ENCODE results near the gene FDXR.

Gene FDXR

DNA sequence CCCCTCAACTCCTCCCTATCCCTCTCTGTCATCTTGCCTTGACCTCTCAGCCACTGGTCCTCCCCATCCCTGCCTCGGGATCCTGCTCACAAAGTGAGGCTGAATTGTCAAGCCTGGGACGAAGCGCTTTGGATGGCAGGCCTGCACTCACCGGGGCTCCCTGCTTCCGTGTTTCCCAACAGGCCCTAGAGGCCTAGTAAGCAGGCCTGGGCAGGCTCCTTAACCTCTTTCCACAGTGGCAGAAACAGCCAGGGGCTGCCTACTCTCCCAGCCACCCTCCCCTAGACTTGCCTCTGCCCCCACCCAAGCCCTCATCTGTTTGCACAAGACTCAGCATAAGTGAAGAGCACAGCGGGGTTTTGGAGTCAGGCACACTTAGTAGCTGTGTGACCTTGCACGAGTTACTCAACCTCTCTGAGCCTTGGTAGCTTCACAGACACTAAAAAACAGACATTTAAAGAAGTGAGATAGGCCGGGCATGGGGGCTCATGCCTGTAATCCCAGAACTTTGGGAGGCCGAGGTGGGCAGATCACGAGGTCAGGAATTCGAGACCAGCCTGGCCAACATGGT, 25.7 kb upstream of the FDXR start:
- DNase-seq, result no peak

GRCh38 chr17:74893936-74894671, 21.3 kb upstream of the FDXR start:
- DNase-seq, result no peak

- DNase-seq, result no peak
Observed at GRCh38 chr17:74892974-74893911, 20.4 kb upstream of the FDXR start, which contains the start of gene FADS6. Gene FADS6, minus strand, starts transcription at chr17:74893633. Its CDS starts 38 bp downstream, at chr17:74893595.

DNA sequence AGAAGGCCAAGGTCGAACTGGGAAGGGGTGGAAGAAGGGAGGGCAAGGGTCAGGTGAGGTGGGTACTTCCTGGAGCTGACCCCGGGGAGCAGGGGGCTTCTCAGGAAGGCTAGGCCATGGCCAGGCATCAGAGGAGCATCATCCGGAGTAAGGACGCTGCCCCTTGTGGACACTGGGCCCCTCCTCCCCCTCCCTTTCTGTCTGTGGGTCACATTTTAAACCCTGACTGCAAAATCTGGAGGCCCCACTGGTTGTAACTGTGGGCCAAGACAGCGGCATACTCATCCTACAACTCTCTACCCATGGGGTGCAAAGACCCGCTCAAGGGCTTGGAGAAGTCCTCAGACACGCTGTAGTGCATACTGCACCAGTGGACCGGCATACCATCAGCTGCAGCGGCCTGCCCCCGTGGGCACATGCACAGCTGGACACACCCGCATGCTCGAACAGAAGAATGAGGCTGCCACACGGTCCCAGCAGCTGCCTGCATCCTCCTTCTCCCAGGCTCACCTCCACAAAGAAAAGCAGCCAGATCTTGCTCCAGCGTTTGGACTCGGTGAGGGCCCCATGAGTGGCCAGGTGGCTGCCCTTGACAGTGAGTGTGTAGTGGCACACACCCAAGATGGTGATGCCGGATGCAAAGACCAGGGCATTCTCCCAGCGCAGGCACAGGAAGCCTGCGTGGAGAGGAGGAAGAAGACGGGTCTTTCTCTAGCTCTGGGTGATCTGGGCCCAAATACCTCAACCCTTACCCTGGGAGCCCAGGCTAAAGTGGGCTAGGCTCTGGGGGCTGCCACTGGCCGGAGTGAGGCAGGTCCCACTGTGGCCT, 19.4 kb upstream of the FDXR start:
- no peak for DNase-seq

DNA sequence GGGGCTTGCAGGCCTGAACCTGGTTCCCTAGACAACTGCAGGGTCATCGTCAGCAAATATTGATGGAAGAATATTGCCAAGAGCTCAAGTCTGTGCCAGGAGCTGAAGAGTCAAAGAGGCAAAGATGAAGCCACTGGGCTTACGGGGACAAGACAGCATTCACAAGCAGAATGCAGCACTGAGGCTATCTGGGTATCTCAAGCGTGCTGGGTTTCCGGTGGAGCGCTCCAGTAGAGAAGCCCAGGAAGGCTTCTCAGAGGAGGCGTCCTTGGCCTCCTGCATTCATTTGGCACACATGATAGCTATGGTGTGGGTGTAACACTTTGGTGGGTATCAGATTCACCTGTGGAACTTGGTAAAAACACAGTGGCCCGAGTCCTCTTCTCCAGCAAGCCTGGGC, 17.8 kb upstream of the FDXR start:
- no peak for DNase-seq

GRCh38 chr17:74888469-74888868, 15.7 kb upstream of the FDXR start:
- DNase-seq, result no peak

- no peak for DNase-seq
Observed at GRCh38 chr17:74883241-74883745, 10.5 kb upstream of the FDXR start.

- no peak for DNase-seq
Observed at GRCh38 chr17:74882517-74883240, 9.9 kb upstream of the FDXR start.

- no peak for DNase-seq
Observed at GRCh38 chr17:74881073-74881472, 8.3 kb upstream of the FDXR start.

DNA sequence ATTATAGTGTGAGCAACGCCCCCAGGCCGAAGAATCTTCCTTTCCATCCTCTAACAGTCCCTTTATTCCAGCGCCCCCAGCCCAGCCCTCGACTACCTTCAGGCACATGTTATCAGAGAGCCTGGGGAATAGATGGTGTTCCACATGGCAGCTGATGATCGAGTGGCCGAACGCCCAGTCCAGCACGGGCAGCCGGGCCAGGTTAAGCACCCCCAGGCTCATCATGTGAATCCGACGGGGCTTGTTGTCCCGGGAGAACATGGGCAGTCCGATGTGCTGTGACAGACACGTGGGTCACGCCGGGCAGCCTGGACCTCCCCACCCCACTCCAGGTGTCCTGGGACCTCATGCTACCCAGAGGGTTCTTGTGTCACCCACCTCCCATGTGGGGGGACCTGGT, 6.5 kb upstream of the FDXR start:
- DNase-seq, result no peak

DNA sequence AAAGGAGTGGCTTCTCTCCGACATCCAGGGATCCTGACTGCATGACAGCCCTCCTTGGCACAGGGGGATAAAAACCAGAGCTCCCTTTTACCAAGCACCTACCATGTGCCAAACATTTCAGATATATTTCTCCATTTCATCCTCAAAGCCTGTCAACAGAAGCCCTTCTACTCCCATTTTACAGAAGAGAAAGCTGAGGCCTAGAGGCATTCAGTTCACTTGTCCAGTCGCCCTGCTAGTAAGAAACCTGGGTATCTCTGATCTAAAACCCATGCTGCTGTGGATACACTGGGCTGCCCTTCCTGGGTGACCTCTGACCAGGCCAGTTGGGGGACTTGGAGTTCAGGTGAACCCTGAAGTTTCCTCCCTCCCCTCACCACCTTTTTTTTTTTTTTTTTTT, 5.9 kb upstream of the FDXR start:
- DNase-seq, result no peak

DNA sequence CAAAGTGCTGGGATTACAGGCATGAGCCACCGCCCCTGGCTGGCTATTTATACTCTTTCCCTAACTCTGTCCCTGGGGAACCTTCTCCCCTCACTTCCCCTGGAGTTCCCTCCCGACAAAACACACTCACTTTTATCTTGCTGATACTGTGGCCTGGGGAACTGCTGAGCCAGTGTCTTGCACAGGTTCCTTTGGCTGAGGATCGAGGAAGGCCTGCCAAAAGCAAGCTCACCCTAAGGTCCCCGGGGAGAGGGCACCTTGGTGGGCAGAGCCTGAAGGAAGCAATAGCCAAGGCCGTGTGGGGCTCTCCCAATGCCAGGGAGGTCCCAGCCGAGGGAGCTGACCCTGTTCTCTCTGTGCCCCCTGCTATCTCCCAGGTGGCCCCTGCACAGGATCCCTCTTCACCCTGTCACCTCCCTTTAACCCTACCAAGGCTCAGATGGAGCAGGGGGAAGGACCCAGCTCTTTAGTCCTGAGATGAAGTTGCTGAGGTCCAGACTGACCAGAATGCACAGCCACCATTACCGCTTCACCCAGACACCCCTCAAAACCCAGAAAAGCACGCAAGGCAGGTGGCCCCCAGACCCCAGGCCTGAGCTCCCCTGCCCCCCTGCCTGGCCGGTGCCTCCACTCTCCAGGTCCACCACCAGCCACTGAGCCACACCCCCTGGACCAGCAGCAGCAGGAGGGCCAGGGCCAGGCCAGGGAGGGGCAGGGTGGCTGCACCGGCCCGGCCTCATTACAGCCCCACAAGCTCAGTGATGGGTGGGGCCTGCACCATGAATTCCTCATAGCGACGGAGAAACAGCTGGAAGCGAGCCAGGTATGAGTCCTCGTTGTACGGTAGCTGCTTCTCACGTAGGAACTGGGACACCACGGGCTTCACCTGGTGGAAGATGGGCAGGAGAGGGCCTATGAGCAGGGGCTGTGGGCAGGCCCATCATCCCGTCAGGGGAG, 5.1 kb upstream of the FDXR start:
- no peak for DNase-seq

GRCh38 chr17:74875977-74876593, 3.3 kb upstream of the FDXR start:
- DNase-seq, result no peak

GRCh38 chr17:74875155-74875976, 2.6 kb upstream of the FDXR start:
- DNase-seq, result no peak

GRCh38 chr17:74874615-74875037, 1.8 kb upstream of the FDXR start:
- no peak for DNase-seq

- DNase-seq, result no peak
Observed at GRCh38 chr17:74873874-74874614, 1.2 kb upstream of the FDXR start.

GRCh38 chr17:74873037-74873873, 461 bp upstream of the FDXR start:
- DNase-seq, result peak; percentile 100
